Measurements from ENCODE around the gene EOMES.
A peak's percentile ranks its signal among the peaks of the same experiment; 100 is the strongest.
"Not testable (repeated sequence)": the region's sequence is repeated elsewhere in the genome, so short reads cannot be mapped to it uniquely, and the experiment has no call there.

The EOMES gene

GRCh38 chr3:27721717-27722564 is at the start of gene EOMES:
Gene EOMES, minus strand, starts transcription at chr3:27722323. Its CDS starts 29 bp downstream, at chr3:27722294.
- DNase-seq, result peak; percentile 82

DNA sequence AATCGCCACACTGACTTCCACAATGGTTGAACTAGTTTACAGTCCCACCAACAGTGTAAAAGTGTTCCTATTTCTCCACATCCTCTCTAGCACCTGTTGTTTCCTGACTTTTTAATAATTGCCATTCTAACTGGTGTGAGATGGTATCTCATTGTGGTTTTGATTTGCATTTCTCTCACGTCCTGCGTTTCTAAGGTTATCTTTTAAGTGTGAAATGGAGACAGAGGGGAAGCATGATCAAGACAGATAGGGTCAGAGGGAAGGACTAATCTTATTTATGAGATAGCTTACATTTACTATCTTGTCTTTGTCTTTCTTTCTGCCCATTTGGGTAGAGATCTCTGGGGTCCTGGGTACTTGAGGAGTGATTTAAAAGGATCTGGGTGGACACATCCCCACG is 48.3 kb upstream of the EOMES start:
- DNase-seq, result not testable (repeated sequence)

GRCh38 chr3:27767000-27767399 is 44.9 kb upstream of the EOMES start:
- DNase-seq, result no peak

DNA sequence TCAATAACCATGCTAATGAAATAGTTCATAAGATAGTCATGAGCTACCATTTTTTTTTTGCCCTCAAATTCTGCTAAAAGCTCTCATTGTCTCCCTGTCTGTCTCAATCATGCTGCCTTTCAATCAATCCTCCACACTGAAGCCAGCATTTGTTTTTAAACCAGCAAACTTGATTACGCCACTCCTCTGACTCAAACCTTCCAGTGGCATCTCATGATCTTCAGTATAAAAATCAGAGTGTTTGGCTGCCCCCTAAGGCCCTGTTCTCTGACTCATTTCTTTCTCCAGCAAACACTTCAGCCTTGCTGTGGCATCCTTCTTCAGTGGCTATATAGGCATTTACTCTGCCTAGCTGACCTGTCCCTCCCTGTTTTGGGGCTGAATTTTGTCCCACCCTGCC is 36.0 kb upstream of the EOMES start:
- DNase-seq, result peak; percentile 45

DNA sequence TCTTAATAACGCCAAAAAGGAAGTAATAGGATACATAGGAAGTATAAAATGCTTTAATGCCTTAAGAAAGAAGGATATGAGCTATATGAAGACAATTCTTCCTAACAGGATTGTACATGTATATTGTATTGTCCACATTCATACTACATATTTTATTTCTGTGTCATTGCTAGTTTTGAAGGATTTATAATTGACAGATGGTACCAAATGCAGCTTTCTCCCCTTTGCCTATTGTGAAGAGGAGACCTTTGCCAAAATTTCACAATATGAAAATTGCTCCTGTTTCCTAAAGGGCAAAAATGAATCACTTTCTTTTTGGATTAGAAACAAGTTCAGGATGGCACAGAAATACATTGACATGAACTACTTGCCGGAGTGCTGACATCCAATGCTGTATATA is 34.8 kb upstream of the EOMES start:
- no peak for DNase-seq

DNA sequence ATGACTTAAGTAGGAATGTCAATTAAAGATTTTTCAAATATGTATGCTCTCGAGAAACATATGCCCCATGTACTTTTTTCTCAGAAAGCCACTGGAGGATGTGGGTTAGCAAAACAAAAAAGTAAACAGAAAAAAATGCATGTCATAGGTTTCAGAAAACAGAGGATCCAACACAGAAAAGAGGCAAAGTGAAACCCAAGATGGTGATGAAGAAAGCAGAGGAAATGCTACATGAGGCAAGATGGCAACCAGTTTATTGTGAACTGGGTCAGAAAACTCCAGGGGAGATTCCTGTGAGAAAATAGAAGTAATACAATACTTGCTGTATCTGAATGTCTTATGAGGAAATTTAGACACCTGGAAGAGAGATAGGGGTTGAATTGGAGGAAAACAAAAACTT is 30.8 kb upstream of the EOMES start:
- peak; percentile 27 for DNase-seq

DNA sequence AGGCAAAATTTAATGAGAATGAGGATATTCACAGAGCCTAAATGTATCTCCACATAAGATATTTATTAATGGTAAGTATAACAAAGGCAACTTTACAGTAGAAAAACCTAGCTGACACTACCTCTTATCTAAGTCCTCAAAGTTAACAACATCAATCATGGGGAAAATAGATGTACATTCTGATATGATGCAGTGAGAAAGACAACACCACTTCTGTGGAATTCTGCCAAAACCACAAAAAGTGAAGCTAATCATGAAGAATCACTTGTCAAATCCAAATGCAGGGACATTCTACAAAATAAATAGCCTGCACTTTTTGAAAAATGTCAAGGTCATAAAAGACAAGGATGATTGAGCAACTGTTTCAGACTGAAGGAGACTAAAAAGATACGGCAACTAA is 27.5 kb upstream of the EOMES start:
- no peak for DNase-seq

- no peak for DNase-seq
These were observed 24.7 kb upstream of the EOMES start for GRCh38 chr3:27746838-27747237.

GRCh38 chr3:27740854-27741253 is 18.7 kb upstream of the EOMES start:
- no peak for DNase-seq

DNA sequence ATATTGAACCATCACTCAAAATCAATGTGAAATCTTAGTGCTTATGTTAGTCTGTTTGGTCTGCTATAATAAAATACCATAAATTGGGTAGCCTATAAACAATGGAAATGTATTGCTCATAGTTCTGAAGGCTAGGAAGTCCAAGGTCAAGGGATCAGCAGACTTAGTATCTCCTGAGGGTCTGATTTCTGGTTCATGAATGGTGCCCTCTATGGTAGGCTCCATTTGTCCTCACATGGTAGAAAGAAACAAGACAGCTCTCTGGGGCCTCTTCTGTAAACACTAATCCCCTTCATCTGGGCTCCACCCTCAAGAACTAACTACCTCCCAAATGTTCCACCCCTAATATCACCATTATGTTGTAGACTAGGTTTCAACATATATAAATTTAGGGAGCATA is 15.0 kb upstream of the EOMES start:
- no peak for DNase-seq

DNA sequence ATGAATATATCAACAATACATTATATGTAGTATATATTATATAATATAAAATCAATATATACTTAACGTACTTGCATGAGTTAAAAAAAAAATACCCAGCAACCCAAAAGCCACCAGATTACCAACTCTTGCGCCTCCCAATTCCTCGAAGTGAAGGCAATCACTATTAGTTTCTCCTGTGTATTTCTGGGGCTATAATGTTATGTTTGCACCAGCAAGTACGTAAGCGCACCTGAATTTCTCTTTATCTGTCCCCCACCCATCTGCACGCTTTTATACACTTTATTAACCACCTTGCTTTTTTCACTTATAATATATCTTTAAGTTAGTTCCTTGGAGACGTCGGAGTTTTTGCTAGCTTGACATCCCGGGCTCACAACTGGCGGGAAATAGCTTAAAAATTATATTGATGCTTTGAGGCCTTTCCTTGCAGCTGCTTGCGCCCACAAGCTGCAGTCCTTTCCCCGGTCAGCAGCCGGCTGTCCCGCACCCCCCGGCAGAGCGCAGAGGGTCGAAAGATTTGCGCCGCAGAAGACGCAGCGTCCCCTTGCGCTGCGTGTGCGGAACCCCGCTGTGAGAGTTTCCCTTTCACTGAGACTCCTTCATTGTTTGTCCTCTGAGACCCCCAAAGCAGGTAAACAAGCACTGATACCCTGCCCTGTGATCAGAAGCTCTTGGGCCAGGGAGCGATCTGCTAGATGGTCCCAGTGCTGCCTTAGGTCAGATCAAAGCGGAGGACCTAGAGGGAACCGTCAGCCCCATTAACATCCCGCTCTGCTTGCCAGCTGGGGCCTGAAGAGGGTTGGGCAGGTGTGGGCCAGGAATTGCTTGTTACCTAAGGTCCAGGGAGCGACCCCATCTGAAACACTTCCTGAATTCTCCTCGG is 8.9 kb upstream of the EOMES start:
- no peak for DNase-seq

DNA sequence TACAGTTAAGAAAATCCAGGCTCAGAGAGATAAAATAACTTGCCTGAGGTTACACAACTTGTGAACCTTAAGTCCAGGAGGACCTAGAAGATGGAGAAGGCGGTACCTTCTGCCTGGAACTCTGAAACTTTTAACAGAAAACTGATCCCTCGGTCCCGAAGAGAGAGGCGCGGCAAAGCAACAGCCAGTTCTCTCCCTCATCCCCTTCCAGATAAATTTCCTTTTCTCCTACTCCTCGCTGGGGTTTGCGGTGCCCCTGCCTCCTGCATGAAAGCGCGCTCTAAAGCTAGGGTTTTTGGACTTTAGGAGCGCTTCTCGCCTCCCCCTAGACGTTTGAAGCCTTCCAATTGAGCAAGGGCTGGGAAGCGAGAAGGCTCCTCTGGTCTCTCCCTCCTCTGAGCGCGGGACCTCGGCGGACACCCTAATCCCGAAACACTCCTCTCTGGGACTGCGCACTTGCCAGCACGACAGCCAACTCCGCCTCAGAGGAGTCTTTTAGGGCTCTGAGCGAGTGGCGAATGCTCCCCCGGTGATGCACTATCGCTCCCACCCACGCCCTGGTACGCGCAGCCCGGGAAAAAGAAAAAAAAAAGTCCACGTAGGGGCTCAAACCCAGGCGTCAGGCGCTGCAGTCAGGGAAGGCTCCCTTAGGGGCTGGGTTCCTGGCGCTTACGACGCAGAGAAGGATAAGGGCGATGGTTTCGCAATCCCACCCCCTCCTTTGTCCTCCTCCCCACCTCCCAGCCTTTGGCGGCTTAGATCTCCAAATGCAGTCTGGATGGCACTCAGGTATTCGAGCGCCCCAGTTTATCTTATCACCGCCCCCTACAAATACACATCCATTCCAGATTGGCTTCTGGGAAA is 7.9 kb upstream of the EOMES start:
- no peak for DNase-seq

GRCh38 chr3:27729325-27729724 is 7.2 kb upstream of the EOMES start:
- no peak for DNase-seq

GRCh38 chr3:27728195-27729087 is 6.3 kb upstream of the EOMES start:
- DNase-seq, result peak; percentile 48

DNA sequence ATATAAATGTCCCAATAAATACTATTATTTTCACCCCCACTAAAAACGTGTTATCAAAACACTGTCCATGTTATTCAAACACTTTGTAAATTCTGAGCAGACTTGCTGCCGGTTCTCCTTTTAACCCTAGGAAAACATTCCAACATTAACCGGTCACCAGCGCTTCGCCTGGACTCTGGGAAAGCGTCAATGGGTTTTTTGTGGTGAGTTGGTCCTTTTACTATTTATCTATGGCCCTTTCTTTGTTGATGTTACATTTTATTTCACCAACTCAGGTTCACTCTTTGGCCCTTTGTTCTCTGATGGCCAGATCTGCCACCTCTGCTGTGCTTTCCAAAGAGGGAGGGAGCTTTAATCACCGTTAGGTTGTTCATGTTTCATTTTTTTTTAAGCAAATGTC is 4.1 kb upstream of the EOMES start:
- DNase-seq, result no peak

DNA sequence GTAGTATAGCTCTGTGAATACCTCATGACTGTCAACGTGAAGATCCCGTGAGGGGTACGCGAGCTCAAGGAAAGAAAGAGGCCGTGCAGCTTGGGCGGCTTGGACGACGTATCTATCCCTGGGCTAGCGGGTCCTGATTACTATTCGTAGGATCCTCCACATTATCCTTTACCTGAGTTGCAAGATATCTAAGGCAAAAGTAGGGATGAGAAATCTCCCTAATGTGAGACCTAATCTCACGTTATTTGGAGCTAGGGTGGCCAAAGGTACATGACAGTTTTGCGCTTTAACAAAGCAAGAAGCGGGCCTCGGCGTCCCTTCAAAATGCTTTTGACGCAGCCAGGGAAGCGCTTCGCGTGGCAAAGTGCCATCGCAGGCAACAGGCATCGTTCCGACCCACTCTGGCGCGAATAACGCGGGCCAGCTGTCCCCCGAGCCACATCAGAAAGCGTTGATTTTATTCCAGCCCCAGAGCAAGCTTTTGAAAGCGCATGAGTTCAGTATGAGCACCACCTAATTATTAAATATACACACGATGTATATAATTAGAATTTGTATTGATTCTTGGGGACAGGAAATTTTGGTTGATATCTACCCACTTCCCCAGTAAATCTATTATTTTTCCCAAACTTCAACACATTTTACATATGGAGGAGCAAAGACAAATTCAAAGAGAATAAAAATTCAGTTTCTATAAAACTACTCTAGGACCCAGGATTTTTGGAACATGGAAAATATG is 2.5 kb upstream of the EOMES start:
- no peak for DNase-seq

DNA sequence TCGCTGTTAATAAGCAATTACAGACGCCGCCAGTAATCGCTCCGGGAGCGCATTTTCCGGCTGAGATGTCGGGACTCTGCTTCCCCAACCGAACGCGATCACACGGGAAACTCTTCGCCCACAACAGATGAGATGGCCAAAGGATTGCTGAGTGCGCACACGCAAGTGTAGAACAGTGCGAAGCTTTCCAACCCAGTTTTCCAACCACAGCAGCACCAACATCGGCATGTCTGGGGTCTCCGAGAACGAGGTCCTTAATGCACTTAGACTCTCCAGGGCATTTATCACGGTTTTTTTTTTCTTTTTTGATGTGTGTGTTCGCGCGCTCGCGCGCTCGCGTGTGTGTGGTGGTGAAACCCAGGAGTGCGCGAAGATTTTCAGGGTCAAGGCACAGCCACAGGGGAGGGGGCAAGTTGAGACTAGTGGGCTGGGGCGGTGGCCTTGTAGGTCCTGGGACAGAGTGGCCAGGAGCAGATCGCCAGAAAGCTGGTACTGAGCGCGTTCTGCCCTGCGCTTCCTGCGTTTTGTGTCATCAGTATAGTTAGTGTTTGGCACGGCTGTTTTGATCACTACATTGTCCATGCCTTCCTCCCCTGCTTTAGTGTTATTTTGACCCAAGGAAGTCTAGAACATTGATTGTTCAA is 1.8 kb upstream of the EOMES start:
- DNase-seq, result no peak

GRCh38 chr3:27723456-27723814 is 1.3 kb upstream of the EOMES start:
- DNase-seq, result no peak

- no peak for DNase-seq
These were observed 900 bp upstream of the EOMES start for GRCh38 chr3:27723001-27723445.

DNA sequence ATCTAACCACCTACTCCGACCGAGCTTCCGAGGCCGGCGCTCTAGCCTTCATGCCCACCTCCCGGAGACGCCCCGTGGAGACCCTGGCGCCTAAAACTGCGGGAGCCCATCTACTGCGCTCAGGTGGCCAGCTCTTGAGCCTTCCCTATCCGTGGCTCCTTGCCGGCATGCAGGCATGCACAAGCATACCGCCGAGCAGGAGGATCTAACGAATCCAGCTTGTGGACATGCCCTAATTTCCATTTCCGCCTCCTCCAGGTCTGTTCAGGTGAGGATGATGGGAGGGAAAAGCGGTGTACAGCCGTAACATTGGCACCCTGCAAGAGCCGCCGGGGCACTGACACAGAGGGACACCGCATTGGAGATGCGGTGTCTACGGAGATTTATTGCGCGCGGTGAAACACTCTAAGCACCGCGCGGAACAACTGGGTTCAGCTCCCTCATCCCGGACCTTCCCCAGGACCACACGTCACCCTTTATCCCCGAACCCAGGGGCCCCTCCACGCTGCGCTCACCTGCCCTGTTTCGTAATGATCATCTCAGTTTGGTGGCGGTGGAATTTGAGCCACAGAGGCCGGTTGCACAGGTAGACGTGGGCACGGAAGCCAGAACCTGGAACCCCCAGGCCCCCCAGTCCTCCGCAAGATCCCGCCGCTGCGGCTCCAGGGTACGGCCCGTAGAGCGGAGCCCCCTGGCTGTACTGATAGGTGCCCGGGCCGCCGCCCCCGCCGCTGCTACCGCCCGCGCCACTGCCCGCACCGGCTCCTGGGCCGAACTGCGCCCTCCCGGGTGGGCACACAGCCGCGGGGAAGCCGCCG is 1.0 kb downstream of the EOMES start:
- no peak for DNase-seq
